ENCODE results near the gene PARVA.

- TF ChIP-seq GATA3 (IDR thresholded peaks at IDR 0.05; ENCODE audit: low read depth, low read length): no peak
- TF ChIP-seq GATA2 (IDR thresholded peaks at IDR 0.05; ENCODE audit: low read depth, low read length): no peak
Measured at GRCh38 chr11:12414611-12415010, 37.2 kb downstream of the PARVA start.
